K562 (cell line): ENCODE results near the gene SLC16A2. TPM values are rescaled to one million over a fixed set of nuclear protein-coding genes. Genes with fewer than 3 reads are reported as not detected.

Source experiments
- CBFB ChIP-seq: sonication (generic); formaldehyde crosslinking; IDR thresholded peaks from 2 replicates; pipeline ENCODE4 v1.4.0; 2020; ENCODE audit warnings: mild to moderate bottlenecking, missing genetic modification reagents
- CEBPG ChIP-seq, 3 experiments: fragments of 200-800 bp in 1 of 3; sonication (Bioruptor generic) in 1 of 3; sonication (generic) in 1 of 3; formaldehyde crosslinking in 1 of 3; IDR thresholded peaks in 2 of 3; conservative IDR thresholded peaks in 1 of 3; 2 replicates each; pipeline versions ENCODE4 v1.6.1 to v1.8.0; 2016 to 2022; ENCODE audit warnings: missing compliant biosample characterization in 2 of 3, missing genetic modification characterization in 2 of 3, mild to moderate bottlenecking in 1 of 3, missing genetic modification reagents in 1 of 3
- RBM17 ChIP-seq: fragments of 200-400 bp; formaldehyde crosslinking; IDR thresholded peaks from 2 replicates; pipeline ENCODE4 v1.6.1; 2017; ENCODE audit warnings: low read depth, mild to moderate bottlenecking, low read length, borderline replicate concordance
- SMAD4 ChIP-seq: fragments of 250-450 bp; sonication (Bioruptor Pico); conservative IDR thresholded peaks from 2 replicates; pipeline ENCODE4 v1.8.0; 2021; ENCODE audit warnings: inconsistent platforms, mild to moderate bottlenecking, moderate library complexity
- SREBF1 ChIP-seq: fragments of 150-350 bp; IDR thresholded peaks from 2 replicates; pipeline ENCODE4 v1.6.1; 2014; ENCODE audit warnings: antibody characterized with exemption, low read depth, low read length, borderline replicate concordance
- ZNF282 ChIP-seq: sonication (generic); formaldehyde crosslinking; IDR thresholded peaks from 2 replicates; pipeline ENCODE4 v1.8.1; 2023; ENCODE audit warnings: missing genetic modification reagents
- ZNF668 ChIP-seq: fragments of 250-450 bp; sonication (Bioruptor Pico); IDR thresholded peaks from 2 replicates; pipeline ENCODE4 v1.8.0; 2022; ENCODE audit warnings: mild to moderate bottlenecking, inconsistent platforms
- polyA plus RNA-seq, 8 experiments: library from polyadenylated mRNA; depleted of rRNA in 4 of 8; stranded (reverse) in 5 of 8; unstranded in 3 of 8; fragments of >200 nt; fragmentation: Nextera tagmentation in 2 of 8; fragmentation: Illumina TruSeq in 1 of 8; extraction: Ambion mirVana in 2 of 8; extraction: Trizol in 1 of 8; gene quantifications; 2 replicates each; pipeline versions ENCODE4 v1.2.1 to v1.2.3, GENCODE V29; 2011 to 2014; ENCODE audit warnings: inconsistent platforms in 1 of 8, missing spikeins in 1 of 8
- total RNA-seq, 7 experiments: library from RNA; depleted of rRNA in 6 of 7; stranded (reverse); fragments of >200 nt in 6 of 7; fragmentation: Illumina TruSeq in 2 of 7; extraction: Trizol in 2 of 7; gene quantifications; 2 replicates each; pipeline versions ENCODE4 v1.2.1 to v1.2.3, GENCODE V29; 2011 to 2021; ENCODE audit warnings: low replicate concordance in 1 of 7
- TF ChIP-seq, protein P1 (sequence below), 2 experiments: fragments of 450-650 bp in 1 of 2; IDR thresholded peaks; 2 replicates each; pipeline ENCODE4 v1.6.1; 2011 to 2017; ENCODE audit warnings: low read depth in 2 of 2, antibody characterized with exemption in 1 of 2, borderline replicate concordance in 1 of 2, low read length in 1 of 2, mild to moderate bottlenecking in 1 of 2, mixed read lengths in 1 of 2; ENCODE audit not compliant: control insufficient read depth in 1 of 2

Gene SLC16A2
- total and polyA plus RNA-seq, 9 of the 15 experiments (the other 6 are each of a cell fraction or from before 2014, with no cell fraction given), result 0.07 TPM; not detected in 8

- TF ChIP-seq, protein P1, sequence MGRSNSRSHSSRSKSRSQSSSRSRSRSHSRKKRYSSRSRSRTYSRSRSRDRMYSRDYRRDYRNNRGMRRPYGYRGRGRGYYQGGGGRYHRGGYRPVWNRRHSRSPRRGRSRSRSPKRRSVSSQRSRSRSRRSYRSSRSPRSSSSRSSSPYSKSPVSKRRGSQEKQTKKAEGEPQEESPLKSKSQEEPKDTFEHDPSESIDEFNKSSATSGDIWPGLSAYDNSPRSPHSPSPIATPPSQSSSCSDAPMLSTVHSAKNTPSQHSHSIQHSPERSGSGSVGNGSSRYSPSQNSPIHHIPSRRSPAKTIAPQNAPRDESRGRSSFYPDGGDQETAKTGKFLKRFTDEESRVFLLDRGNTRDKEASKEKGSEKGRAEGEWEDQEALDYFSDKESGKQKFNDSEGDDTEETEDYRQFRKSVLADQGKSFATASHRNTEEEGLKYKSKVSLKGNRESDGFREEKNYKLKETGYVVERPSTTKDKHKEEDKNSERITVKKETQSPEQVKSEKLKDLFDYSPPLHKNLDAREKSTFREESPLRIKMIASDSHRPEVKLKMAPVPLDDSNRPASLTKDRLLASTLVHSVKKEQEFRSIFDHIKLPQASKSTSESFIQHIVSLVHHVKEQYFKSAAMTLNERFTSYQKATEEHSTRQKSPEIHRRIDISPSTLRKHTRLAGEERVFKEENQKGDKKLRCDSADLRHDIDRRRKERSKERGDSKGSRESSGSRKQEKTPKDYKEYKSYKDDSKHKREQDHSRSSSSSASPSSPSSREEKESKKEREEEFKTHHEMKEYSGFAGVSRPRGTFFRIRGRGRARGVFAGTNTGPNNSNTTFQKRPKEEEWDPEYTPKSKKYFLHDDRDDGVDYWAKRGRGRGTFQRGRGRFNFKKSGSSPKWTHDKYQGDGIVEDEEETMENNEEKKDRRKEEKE (IDR thresholded peaks at IDR 0.05; ENCODE audit: borderline replicate concordance in 1 of 2, control insufficient read depth in 1 of 2, low read depth in 2 of 2, low read length in 1 of 2), result no peak
- no peak for TF ChIP-seq CEBPG (CRISPR knock-in tag; IDR thresholded peaks at IDR 0.05)
- TF ChIP-seq CEBPG (tag; conservative IDR thresholded peaks at IDR 0.05 in 1 of 2, IDR thresholded peaks at IDR 0.05 in 1 of 2), result no peak
- TF ChIP-seq ZNF282, result no peak
- no peak for TF ChIP-seq RBM17
- TF ChIP-seq SMAD4 (CRISPR knock-in tag), result no peak
- TF ChIP-seq ZNF668 (CRISPR knock-in tag), result no peak
- no peak for TF ChIP-seq SREBF1
- no peak for TF ChIP-seq CBFB (CRISPR knock-in tag)
- TF ChIP-seq, all 486 proteins: peak for 0
Measured at GRCh38 chrX:74438764-74439163, 17.5 kb downstream of the SLC16A2 start (continued).
